H9 (cell line): ENCODE data around the gene ABCA13. TPM values are rescaled to one million over a fixed set of nuclear protein-coding genes. Genes with fewer than 3 reads are reported as not detected.

Experiments used
- DNase-seq: peaks from one replicate; pipeline ENCODE4 v3.0.0-alpha.2; 2017
- H2AFZ ChIP-seq: one replicate; pipeline ENCODE4 v1.6.1; 2013; ENCODE audit warnings: mild to moderate bottlenecking, low read length, control low read depth, moderate library complexity
- H2AK5ac ChIP-seq: 2 replicates; pipeline ENCODE4 v1.6.1; 2013; ENCODE audit warnings: low read length, control low read depth, mixed read lengths; ENCODE audit not compliant: insufficient read length
- H2BK120ac ChIP-seq: one replicate; pipeline ENCODE4 v1.6.1; 2013; ENCODE audit warnings: low read depth, mild to moderate bottlenecking, low read length, control low read depth, inconsistent platforms; ENCODE audit not compliant: poor library complexity, severe bottlenecking
- H2BK12ac ChIP-seq: 2 replicates; pipeline ENCODE4 v1.6.1; 2013; ENCODE audit warnings: low read length, control low read depth, mixed read lengths, low read depth; ENCODE audit not compliant: insufficient read length
- H2BK15ac ChIP-seq: 2 replicates; pipeline ENCODE4 v1.6.1; 2013; ENCODE audit warnings: low read depth, low read length, control low read depth
- H2BK20ac ChIP-seq: one replicate; pipeline ENCODE4 v1.6.1; 2013; ENCODE audit warnings: low read depth, mild to moderate bottlenecking, low read length, control low read depth, inconsistent platforms; ENCODE audit not compliant: poor library complexity, severe bottlenecking
- H2BK5ac ChIP-seq: 2 replicates; pipeline ENCODE4 v1.6.1; 2013; ENCODE audit warnings: low read length, control low read depth, mixed read lengths; ENCODE audit not compliant: insufficient read length
- H3K14ac ChIP-seq: 2 replicates; pipeline ENCODE4 v1.6.1; 2013; ENCODE audit warnings: low read length, control low read depth; ENCODE audit not compliant: insufficient read depth
- H3K18ac ChIP-seq: 2 replicates; pipeline ENCODE4 v1.6.1; 2013; ENCODE audit warnings: low read depth, mild to moderate bottlenecking, mixed read lengths, low read length, control low read depth; ENCODE audit not compliant: insufficient read length
- H3K23ac ChIP-seq: 2 replicates; pipeline ENCODE4 v1.6.1; 2013; ENCODE audit warnings: low read length, control low read depth, mixed read lengths, low read depth; ENCODE audit not compliant: insufficient read length
- H3K23me2 ChIP-seq: 2 replicates; pipeline ENCODE4 v1.6.1; 2013; ENCODE audit warnings: low read depth, mild to moderate bottlenecking, mixed read lengths, low read length, control low read depth; ENCODE audit not compliant: insufficient read length, poor library complexity, severe bottlenecking
- H3K27ac ChIP-seq: 2 replicates; pipeline ENCODE4 v1.5.1; 2013; ENCODE audit warnings: low read length, control low read depth, mixed read lengths, low read depth; ENCODE audit not compliant: insufficient read length
- H3K27me3 ChIP-seq: 2 replicates; pipeline ENCODE4 v1.6.1; 2013; ENCODE audit warnings: low read length, control low read depth, inconsistent platforms; ENCODE audit not compliant: insufficient read depth
- H3K4ac ChIP-seq: 2 replicates; pipeline ENCODE4 v1.6.1; 2013; ENCODE audit warnings: low read depth, mild to moderate bottlenecking, control low read depth, inconsistent platforms, low read length, moderate library complexity
- H3K4me1 ChIP-seq: 2 replicates; pipeline ENCODE4 v1.6.1; 2013; ENCODE audit warnings: low read length, control low read depth, inconsistent platforms; ENCODE audit not compliant: insufficient read depth
- H3K4me2 ChIP-seq: 2 replicates; pipeline ENCODE4 v1.6.1; 2013; ENCODE audit warnings: low read length, control low read depth, mixed read lengths; ENCODE audit not compliant: insufficient read length, insufficient read depth
- H3K56ac ChIP-seq: 2 replicates; pipeline ENCODE4 v1.6.1; 2013; ENCODE audit warnings: low read depth, mild to moderate bottlenecking, mixed read lengths, low read length, control low read depth; ENCODE audit not compliant: insufficient read length
- H3K79me1 ChIP-seq: 2 replicates; pipeline ENCODE4 v1.6.1; 2013; ENCODE audit warnings: low read depth, mild to moderate bottlenecking, moderate library complexity, low read length, control low read depth, inconsistent platforms; ENCODE audit not compliant: insufficient read depth, poor library complexity, severe bottlenecking
- H3K79me2 ChIP-seq: 2 replicates; pipeline ENCODE4 v1.6.1; 2013; ENCODE audit warnings: low read length, control low read depth, inconsistent platforms; ENCODE audit not compliant: insufficient read depth
- H3K9ac ChIP-seq: 2 replicates; pipeline ENCODE4 v1.6.1; 2013; ENCODE audit warnings: low read length, control low read depth, mixed read lengths; ENCODE audit not compliant: insufficient read length; ENCODE audit errors: extremely low read depth
- H3K9me3 ChIP-seq: one replicate; pipeline ENCODE4 v1.6.1; 2013; ENCODE audit warnings: low read depth, low read length, inconsistent platforms; ENCODE audit not compliant: control insufficient read depth
- H3T11ph ChIP-seq: one replicate; pipeline ENCODE4 v1.6.1; 2013; ENCODE audit warnings: mild to moderate bottlenecking, low read length, control low read depth, inconsistent platforms
- H4K20me1 ChIP-seq: one replicate; pipeline ENCODE4 v1.6.1; 2013; ENCODE audit not compliant: control insufficient read depth, insufficient read length, insufficient read depth
- H4K5ac ChIP-seq: 2 replicates; pipeline ENCODE4 v1.6.1; 2013; ENCODE audit warnings: low read depth, mild to moderate bottlenecking, mixed read lengths, low read length, control low read depth; ENCODE audit not compliant: insufficient read length
- H4K8ac ChIP-seq: replicated peaks from 2 replicates; pipeline ENCODE4 v1.6.1; 2013; ENCODE audit warnings: low read length, control low read depth, mixed read lengths, low read depth; ENCODE audit not compliant: insufficient read length
- H4K91ac ChIP-seq: 2 replicates; pipeline ENCODE4 v1.6.1; 2013; ENCODE audit warnings: low read depth, mild to moderate bottlenecking, moderate library complexity, mixed read lengths, low read length, control low read depth; ENCODE audit not compliant: insufficient read length
- H3K27ac Mint-ChIP-seq, 3 experiments: 2 replicates in 2 of 3; 3 replicates in 1 of 3; pipeline ENCODE4 v1.8.0; 2020 to 2021; ENCODE audit warnings: mixed read lengths in 3 of 3, mild to moderate bottlenecking in 1 of 3, moderate library complexity in 1 of 3
- H3K27me3 Mint-ChIP-seq: 2 replicates; pipeline ENCODE4 v1.8.0; 2021; ENCODE audit warnings: low read depth, mild to moderate bottlenecking, moderate library complexity, mixed read lengths
- H3K36me3 Mint-ChIP-seq, 3 experiments: 2 replicates in 2 of 3; 3 replicates in 1 of 3; pipeline ENCODE4 v1.8.0; 2020 to 2021; ENCODE audit warnings: low read depth in 3 of 3, mixed read lengths in 3 of 3; ENCODE audit not compliant: insufficient read depth in 1 of 3
- H3K4me1 Mint-ChIP-seq, 2 experiments: 2 replicates each; pipeline ENCODE4 v1.8.0; 2020; ENCODE audit warnings: mixed read lengths in 2 of 2
- H3K4me3 Mint-ChIP-seq, 2 experiments: 2 replicates in 1 of 2; 3 replicates in 1 of 2; pipeline ENCODE4 v1.8.0; 2020 to 2021; ENCODE audit warnings: mild to moderate bottlenecking in 2 of 2, mixed read lengths in 2 of 2, moderate library complexity in 1 of 2
- H3K9me3 Mint-ChIP-seq, 2 experiments: 2 replicates in 1 of 2; 3 replicates in 1 of 2; pipeline ENCODE4 v1.8.0; 2020; ENCODE audit warnings: mild to moderate bottlenecking in 2 of 2, mixed read lengths in 2 of 2, moderate library complexity in 1 of 2
- CTCF ChIP-seq: fragments of 200-600 bp; sonication (generic); conservative IDR thresholded peaks from 3 replicates; pipeline ENCODE4 v1.8.0; 2021; ENCODE audit warnings: antibody characterized with exemption, mild to moderate bottlenecking
- WGBS: extraction: QIAGEN DNeasy Blood & Tissue Kit; methylation state at CpG from one replicate; pipeline ENCODE4 v1.1.7; 2013; ENCODE audit warnings: missing lambda C conversion rate, low lambda C conversion rate, mixed read lengths; ENCODE audit not compliant: insufficient read length; ENCODE audit errors: extremely low coverage; 5-methylcytosine and 5-hydroxymethylcytosine counted together
- total RNA-seq: library from RNA; stranded (reverse); gene quantifications from 2 replicates; pipeline ENCODE4 v1.2.1, GENCODE V29; 2021

The ABCA13 gene
- total RNA-seq, 1 experiment from 2014 or later: 0.11 TPM

DNA sequence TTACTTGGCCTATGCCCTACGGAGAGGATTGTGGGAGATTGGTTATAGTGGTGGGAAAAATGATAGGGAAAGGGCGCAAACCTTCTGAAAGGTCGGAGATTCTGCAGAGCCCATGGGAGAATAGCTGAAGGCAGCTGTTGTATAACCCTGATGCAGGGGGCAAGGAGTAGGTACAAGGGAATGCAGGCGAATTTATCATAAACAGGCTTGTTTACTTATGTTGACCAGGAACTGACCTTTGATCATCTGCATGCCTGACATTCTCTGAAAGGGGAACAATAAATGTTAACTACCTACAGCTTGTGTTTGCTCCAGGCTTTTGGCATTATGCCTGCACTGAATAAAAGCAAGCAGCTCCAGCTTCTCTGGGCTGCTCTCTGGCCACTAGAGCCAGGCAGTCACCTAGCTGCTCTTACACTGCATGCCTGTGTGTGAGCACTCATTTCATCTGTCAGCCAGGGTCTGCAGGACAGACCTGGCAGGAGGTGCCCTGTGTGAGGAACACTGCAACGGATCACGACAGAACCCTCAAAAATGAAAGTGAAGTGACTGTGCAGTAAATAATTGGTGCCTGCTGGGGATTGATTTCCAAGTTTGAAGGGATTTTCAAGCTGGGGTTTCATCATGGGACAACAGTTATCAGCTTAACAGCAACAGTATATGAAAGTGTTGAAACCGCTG, 31.1 kb upstream of the ABCA13 start:
- no peak overlapping the region for H2BK5ac ChIP-seq
- H2BK20ac ChIP-seq: no peak overlapping the region
- no peak overlapping the region for H4K8ac ChIP-seq
- no peaks in the 10 kb centered on the region for H3K27me3 ChIP-seq
- H3K9me3 Mint-ChIP-seq: peaks cover 31 to 50% of the 10 kb centered on the region in 2 experiments
- no peaks in the 10 kb centered on the region for H3K79me2 ChIP-seq
- H3K4me2 ChIP-seq: no peak overlapping the region
- no peak for DNase-seq
- H4K91ac ChIP-seq: no peak overlapping the region
- H3K27me3 Mint-ChIP-seq: no peaks in the 10 kb centered on the region
- peaks cover 5 to 48% (median 38%) of the 10 kb centered on the region in 3 experiments; a peak in 6 of 7 replicates for H3K36me3 Mint-ChIP-seq
- H3K23ac ChIP-seq: no peak overlapping the region
- H3K4ac ChIP-seq: no peak overlapping the region
- TF ChIP-seq CTCF: no peak
- no CpG with 5 or more reads among the region's 7 CpGs for WGBS
- H2AFZ ChIP-seq: no peak overlapping the region
- H3K9ac ChIP-seq: no peak overlapping the region
- no peak overlapping the region for H3K18ac ChIP-seq
- no peak overlapping the region for H3K56ac ChIP-seq
- no peak overlapping the region for H3K27ac Mint-ChIP-seq
- H2BK12ac ChIP-seq: no peak overlapping the region
- no peak overlapping the region for H2BK120ac ChIP-seq
- H3K14ac ChIP-seq: no peak overlapping the region
- H3K79me1 ChIP-seq: no peaks in the 10 kb centered on the region
- H2AK5ac ChIP-seq: no peak overlapping the region
- no peak overlapping the region; a peak in 1 of 5 replicates for H3K4me3 Mint-ChIP-seq
- peaks cover 22 to 53% of the 10 kb centered on the region in 2 experiments for H3K4me1 Mint-ChIP-seq
- no peaks in the 10 kb centered on the region for H4K20me1 ChIP-seq
- peaks cover 4% of the 10 kb centered on the region for H3K9me3 ChIP-seq
- H4K5ac ChIP-seq: no peak overlapping the region
- no peak overlapping the region for H2BK15ac ChIP-seq
- H3K23me2 ChIP-seq: no peaks in the 10 kb centered on the region
- H3K4me1 ChIP-seq: peaks cover 5% of the 10 kb centered on the region; the same call in 1 of the 2 replicates
- no peak overlapping the region for H3T11ph ChIP-seq
- H3K27ac ChIP-seq: no peak overlapping the region
